Kidney (tissue), 14 donors: ENCODE data around the gene TF. TPM values are rescaled to one million over a fixed set of nuclear protein-coding genes. Genes with fewer than 3 reads are reported as not detected.

ENCODE experiments used
- DNase-seq, 5 donors: peaks; one replicate each; pipeline ENCODE4 v3.0.0-alpha.2; 2013 to 2020
- FAIRE-seq: peaks from 2 replicates; lab custom pipeline; 2012; peaks lifted over from hg19 to GRCh38; lab: Jason Lieb, UNC
- H3K27ac ChIP-seq, 2 donors: one replicate each; pipeline ENCODE4 v1.7.0; 2013; ENCODE audit warnings: low read depth in 2 of 2, low read length in 2 of 2, inconsistent platforms in 1 of 2
- H3K27me3 ChIP-seq: one replicate; pipeline ENCODE4 v1.7.1; 2013; ENCODE audit warnings: low read length, inconsistent platforms; ENCODE audit not compliant: control insufficient read depth, insufficient read depth
- H3K36me3 ChIP-seq, 3 donors: one replicate each; pipeline versions ENCODE4 v1.7.0 to v1.7.1; 2013; ENCODE audit warnings: low read length in 3 of 3, control low read depth in 1 of 3, inconsistent platforms in 1 of 3; ENCODE audit not compliant: insufficient read depth in 3 of 3, control insufficient read depth in 2 of 3
- H3K4me1 ChIP-seq, 3 donors: one replicate each; pipeline versions ENCODE4 v1.7.0 to v1.7.1; 2013; ENCODE audit warnings: low read length in 3 of 3, inconsistent platforms in 1 of 3, low read depth in 1 of 3; ENCODE audit not compliant: control insufficient read depth in 2 of 3, insufficient read depth in 2 of 3
- H3K4me3 ChIP-seq, 3 donors: one replicate each; pipeline versions ENCODE4 v1.7.0 to v1.8.1; 2013; ENCODE audit warnings: low read length in 3 of 3, control low read depth in 1 of 3, inconsistent platforms in 1 of 3
- H3K9ac ChIP-seq, 3 donors: one replicate each; pipeline versions ENCODE4 v1.7.0 to v1.7.1; 2013; ENCODE audit warnings: low read length in 3 of 3, control low read depth in 1 of 3, inconsistent platforms in 1 of 3
- H3K9me3 ChIP-seq, 3 donors: one replicate each; pipeline versions ENCODE4 v1.7.0 to v1.7.1; 2013; ENCODE audit warnings: low read length in 3 of 3, control low read depth in 1 of 3, inconsistent platforms in 1 of 3; ENCODE audit not compliant: control insufficient read depth in 2 of 3, insufficient read depth in 1 of 3
- CTCF ChIP-seq: IDR thresholded peaks from 3 replicates; pipeline ENCODE4 v1.5.1; 2012; ENCODE audit warnings: mild to moderate bottlenecking, moderate library complexity, borderline replicate concordance; ENCODE audit not compliant: insufficient read depth; ENCODE audit errors: extremely low read depth
- intact Hi-C: fragments of 100-400 bp; cut with DNase I; formaldehyde crosslinking; loops from one replicate; pipeline ENCODE4 v1.11.1; 2022
- polyA plus RNA-seq: library from polyadenylated mRNA; stranded (reverse); fragments of 350-450 nt; fragmentation: Illumina TruSeq; extraction: RNeasy Lipid Tissue Mini Kit (QIAGEN cat#74804); gene quantifications from one replicate; pipeline ENCODE4 v1.2.3, GENCODE V29; 2014; ENCODE audit warnings: low read depth, low replicate concordance; ENCODE audit not compliant: insufficient read depth
- total RNA-seq: library from RNA; stranded (reverse); fragmentation: NEBNext Ultra II Directional; extraction: Animal tissue kit (Norgen Biotek cat#: 25700); gene quantifications from one replicate; pipeline ENCODE4 v1.2.1, GENCODE V29; 2021
- donor health status: control.
- donor health status: control.
- donor health status: control.
- donor health status: control.
- donor health status: control.
- donor health status: DM: yes; HTN: yes; CAD: no.
- donor health status: Normal renal cell carcinoma (clear cell type).

The TF gene
- total and polyA plus RNA-seq, 2 donors from 2014 or later: 0.88 to 1.4 TPM

- no peak for FAIRE-seq
These were observed 13.0 kb downstream of the TF start for GRCh38 chr3:133758964-133759739.

GRCh38 chr3:133759740-133760305, 13.6 kb downstream of the TF start:
- no peak overlapping the region for H3K4me3 ChIP-seq
- H3K27ac ChIP-seq: no peak overlapping the region
- no peak for TF ChIP-seq CTCF
- H3K4me1 ChIP-seq: no peaks in the 10 kb centered on the region
- H3K9ac ChIP-seq: no peak overlapping the region
- H3K27me3 ChIP-seq: no peaks in the 10 kb centered on the region
- H3K9me3 ChIP-seq: no peaks in the 10 kb centered on the region
- H3K36me3 ChIP-seq: no peaks in the 10 kb centered on the region
- intact Hi-C loops: no loop called here
- DNase-seq: peak in 2 of 5 donors; percentile 55 to 62
- no peak for FAIRE-seq

More at GRCh38 chr3:133758964-133759739, 13.0 kb downstream of the TF start:
- Histone ChIP-seq H3K27me3 (no peaks in the 10 kb centered on the region), H3K4me1 (no peaks in the 10 kb centered on the region), H3K4me3 (no peak overlapping the region), H3K27ac (no peak overlapping the region), H3K36me3 (no peaks in the 10 kb centered on the region), H3K9me3 (no peaks in the 10 kb centered on the region), H3K9ac (no peak overlapping the region)
- intact Hi-C loops: no loop called here
- TF ChIP-seq CTCF: no peak
- no peak for DNase-seq

- Histone ChIP-seq H3K4me3 (no peak overlapping the region), H3K9me3 (no peaks in the 10 kb centered on the region), H3K36me3 (no peaks in the 10 kb centered on the region), H3K9ac (no peak overlapping the region), H3K27ac (no peak overlapping the region), H3K27me3 (no peaks in the 10 kb centered on the region), H3K4me1 (no peaks in the 10 kb centered on the region)
- FAIRE-seq (no peak), DNase-seq (no peak)
- intact Hi-C loops: no loop called here
- TF ChIP-seq CTCF: no peak
These were observed 14.7 kb downstream of the TF start for GRCh38 chr3:133760916-133761315.
